ENCODE data around the gene DHRS2.

Gene DHRS2

GRCh38 chr14:23645812-23646647, 9.9 kb downstream of the DHRS2 start:
- no peak for TF ChIP-seq CTCF (IDR thresholded peaks at IDR 0.05; ENCODE audit: low read depth, low read length)
- Histone ChIP-seq H3K36me3 (no peaks in the 10 kb centered on the region), H3K27me3 (ENCODE audit: insufficient read depth, low read depth, severe bottlenecking) (no peaks in the 10 kb centered on the region), H3K4me3 (ENCODE audit: low read depth, low read length) (no peak overlapping the region), H3K27ac (no peak overlapping the region), H3K9me3 (ENCODE audit: severe bottlenecking) (no peaks in the 10 kb centered on the region)
- DNase-seq, result no peak

- no peak for TF ChIP-seq CTCF (IDR thresholded peaks at IDR 0.05; ENCODE audit: low read depth, low read length)
- no peak overlapping the region for H3K27ac ChIP-seq
- H3K27me3 ChIP-seq (ENCODE audit: insufficient read depth, low read depth, severe bottlenecking), result no peaks in the 10 kb centered on the region
- no peak overlapping the region for H3K4me3 ChIP-seq (ENCODE audit: low read depth, low read length)
- no peaks in the 10 kb centered on the region for H3K36me3 ChIP-seq
- DNase-seq, result no peak
- no peaks in the 10 kb centered on the region for H3K9me3 ChIP-seq (ENCODE audit: severe bottlenecking)
Observed at GRCh38 chr14:23646648-23647549, 10.7 kb downstream of the DHRS2 start.

GRCh38 chr14:23647619-23648018, 11.5 kb downstream of the DHRS2 start:
- no peak overlapping the region for H3K27ac ChIP-seq
- no peak overlapping the region for H3K4me3 ChIP-seq (ENCODE audit: low read depth, low read length)
- H3K27me3 ChIP-seq (ENCODE audit: insufficient read depth, low read depth, severe bottlenecking), result no peaks in the 10 kb centered on the region
- no peaks in the 10 kb centered on the region for H3K9me3 ChIP-seq (ENCODE audit: severe bottlenecking)
- TF ChIP-seq CTCF (IDR thresholded peaks at IDR 0.05; ENCODE audit: low read depth, low read length), result no peak
- DNase-seq, result no peak
- H3K36me3 ChIP-seq, result no peaks in the 10 kb centered on the region

DNA sequence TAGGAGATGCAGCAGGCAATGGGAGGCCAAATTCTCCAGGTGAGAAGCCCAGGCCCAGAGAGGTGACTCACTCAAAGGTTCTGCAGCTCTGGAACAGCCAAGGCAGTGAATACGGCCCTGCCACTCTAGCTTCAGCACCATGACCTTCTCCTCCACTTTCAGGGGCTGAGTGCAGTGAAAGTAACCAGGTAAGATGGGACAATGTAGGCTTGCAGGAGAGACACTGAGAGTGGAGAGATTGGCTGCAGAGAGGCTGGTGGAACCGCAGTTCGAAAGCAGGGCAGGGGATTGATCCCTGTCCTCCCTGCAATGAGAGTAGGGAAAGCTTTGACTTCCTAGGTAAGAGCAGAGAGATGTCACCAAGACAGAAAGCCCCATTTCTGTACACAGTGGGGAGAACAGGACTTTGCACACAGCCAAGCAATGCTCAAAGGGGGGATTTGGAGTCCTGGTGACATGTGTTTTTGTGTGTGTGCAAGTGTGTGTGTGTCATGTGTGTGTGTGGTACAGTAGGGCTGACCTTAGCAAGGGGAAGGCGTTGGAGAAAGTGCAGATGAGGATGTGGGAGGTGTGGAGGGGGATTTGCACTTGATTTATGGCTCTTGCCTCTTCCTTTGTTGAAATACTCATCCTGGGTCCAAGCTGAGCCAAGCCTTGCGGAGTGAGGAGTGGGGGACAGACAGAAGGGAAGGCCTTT, 12.7 kb downstream of the DHRS2 start:
- Histone ChIP-seq H3K9me3 (ENCODE audit: severe bottlenecking) (no peaks in the 10 kb centered on the region), H3K4me3 (ENCODE audit: low read depth, low read length) (no peak overlapping the region), H3K27me3 (ENCODE audit: insufficient read depth, low read depth, severe bottlenecking) (no peaks in the 10 kb centered on the region), H3K36me3 (no peaks in the 10 kb centered on the region), H3K27ac (no peak overlapping the region)
- TF ChIP-seq CTCF (IDR thresholded peaks at IDR 0.05; ENCODE audit: low read depth, low read length), result no peak
- DNase-seq, result no peak

- Histone ChIP-seq H3K36me3 (no peaks in the 10 kb centered on the region), H3K4me3 (ENCODE audit: low read depth, low read length) (no peak overlapping the region), H3K27me3 (ENCODE audit: insufficient read depth, low read depth, severe bottlenecking) (no peaks in the 10 kb centered on the region), H3K27ac (no peak overlapping the region), H3K9me3 (ENCODE audit: severe bottlenecking) (no peaks in the 10 kb centered on the region)
- no peak for DNase-seq
- no peak for TF ChIP-seq CTCF (IDR thresholded peaks at IDR 0.05; ENCODE audit: low read depth, low read length)
Observed at GRCh38 chr14:23650506-23650905, 14.3 kb downstream of the DHRS2 start.
